GM21447 (cell line): ENCODE results near the gene COL25A1.
"Not testable (repeated sequence)": the region's sequence is repeated elsewhere in the genome, so short reads cannot be mapped to it uniquely, and the experiment has no call there.

Experiments
- ATAC-seq: cut with Tn5 transposase; IDR thresholded peaks from one replicate; pipeline ENCODE4 v1.9.1; 2021; ENCODE audit not compliant: unreplicated experiment

The COL25A1 gene

DNA sequence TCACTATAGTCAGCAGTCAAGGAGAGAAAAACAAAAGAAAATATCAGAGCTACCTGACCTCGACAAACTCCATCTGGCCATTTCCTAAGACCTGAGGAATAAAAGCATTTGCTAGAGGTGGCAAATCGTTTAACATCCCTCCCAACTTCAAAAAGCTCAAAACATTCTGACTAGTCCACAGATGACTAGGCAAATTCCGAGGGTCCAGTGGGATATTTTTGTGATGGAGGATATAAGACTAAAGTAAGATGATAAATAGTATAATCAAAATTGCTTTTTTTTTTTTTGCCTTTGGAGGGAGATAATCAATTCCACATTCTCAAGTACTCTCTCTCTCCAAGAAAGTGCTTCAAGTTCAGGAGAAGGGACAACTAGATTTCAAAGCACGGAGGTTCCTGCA, 420.5 kb downstream of the COL25A1 start:
- no peak for ATAC-seq

GRCh38 chr4:108881190-108881589, 421.3 kb downstream of the COL25A1 start:
- no peak for ATAC-seq

DNA sequence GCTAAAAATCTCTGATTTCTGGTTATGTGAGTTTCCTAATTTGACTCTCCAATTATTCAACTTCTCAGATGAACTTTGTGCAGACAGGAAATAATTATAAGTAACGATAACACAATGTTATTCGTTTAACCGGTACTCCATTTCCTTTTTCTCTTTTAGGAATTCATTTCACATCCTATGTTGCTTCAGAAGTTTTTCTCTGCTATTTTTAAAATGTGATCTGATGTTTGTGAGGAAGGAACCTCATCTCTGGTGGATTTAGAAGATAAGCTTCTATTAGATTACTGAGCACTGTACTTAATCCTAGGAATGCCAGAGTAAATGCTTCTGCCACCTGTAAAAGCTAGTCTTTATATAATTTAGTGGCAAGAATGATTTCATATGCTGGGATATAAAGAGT, 423.7 kb downstream of the COL25A1 start:
- ATAC-seq = no peak

GRCh38 chr4:108877821-108878220, 424.6 kb downstream of the COL25A1 start:
- ATAC-seq = no peak

GRCh38 chr4:108874806-108875205, 427.7 kb downstream of the COL25A1 start:
- ATAC-seq = no peak

DNA sequence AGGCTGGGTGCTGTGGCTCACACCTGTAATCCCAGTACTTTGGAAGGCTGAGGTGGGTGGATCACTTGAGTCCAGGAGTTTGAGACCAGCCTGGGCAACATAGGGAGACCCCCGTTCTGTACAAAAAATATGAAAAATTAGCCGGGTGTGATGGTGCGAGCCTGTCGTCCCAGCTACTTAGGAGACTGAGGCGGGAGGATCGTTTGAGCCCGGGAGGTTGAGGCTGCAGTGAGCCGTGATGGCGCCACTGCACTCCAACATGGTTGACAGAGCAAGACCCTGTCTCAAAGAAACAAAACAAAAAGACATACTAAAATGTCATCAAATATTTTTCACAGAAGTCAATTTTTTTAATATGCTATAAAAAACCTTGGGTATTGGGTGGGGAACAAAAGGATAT, 432.5 kb downstream of the COL25A1 start:
- ATAC-seq = not testable (repeated sequence)

DNA sequence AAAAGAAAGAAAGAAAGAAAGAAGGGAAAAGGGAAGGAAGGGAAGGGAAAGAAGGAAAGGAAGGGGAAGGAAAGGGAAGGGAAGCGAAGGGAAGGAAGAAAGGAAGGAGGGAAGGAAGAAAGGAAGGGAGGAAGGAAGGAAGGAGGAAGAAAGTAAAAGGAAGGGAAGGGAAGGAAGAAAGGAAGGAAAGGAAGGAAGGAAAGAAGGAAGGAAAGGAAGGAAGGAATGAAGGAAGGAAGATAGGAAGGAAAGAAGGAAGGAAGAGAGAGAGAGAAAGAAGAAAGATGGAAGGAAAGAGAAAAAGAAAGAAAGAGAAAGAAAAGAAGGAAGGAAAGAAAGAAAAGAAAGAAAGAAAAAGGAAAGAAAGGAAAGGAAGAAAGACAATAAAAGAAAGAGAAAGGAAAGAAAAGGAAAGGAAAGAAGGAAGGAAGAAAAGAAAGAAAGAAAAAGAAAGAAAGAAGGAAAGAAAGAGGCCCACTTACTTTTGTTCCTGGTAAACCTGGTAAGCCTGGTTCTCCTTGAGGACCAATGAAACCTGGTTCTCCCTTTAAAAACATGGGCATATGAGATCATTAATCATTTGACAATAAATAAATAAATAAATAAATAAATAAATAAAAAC, 433.7 kb downstream of the COL25A1 start:
- ATAC-seq = no peak

DNA sequence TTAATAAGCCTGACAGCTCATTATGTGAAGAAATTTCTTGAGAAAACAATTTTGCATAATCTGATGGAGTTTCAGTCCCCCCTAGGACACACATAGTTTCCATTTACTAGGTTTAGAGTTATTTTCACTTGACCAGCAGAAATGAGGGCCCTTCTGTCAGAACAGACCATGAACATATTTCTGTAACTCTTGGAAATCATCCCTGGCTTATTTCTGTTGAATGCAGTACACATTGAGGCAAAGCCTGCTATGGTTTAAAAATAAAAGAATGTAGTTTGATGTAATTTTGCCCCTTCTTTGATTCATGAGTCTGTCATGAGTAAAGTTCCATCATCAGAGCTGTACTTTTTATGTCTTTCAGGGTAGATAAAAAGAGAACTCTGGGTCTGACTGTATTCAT, 435.0 kb downstream of the COL25A1 start:
- no peak for ATAC-seq

- no peak for ATAC-seq
Observed at GRCh38 chr4:108861334-108861733, 441.1 kb downstream of the COL25A1 start.

GRCh38 chr4:108854786-108855185, 447.7 kb downstream of the COL25A1 start:
- no peak for ATAC-seq

- no peak for ATAC-seq
Observed at GRCh38 chr4:108852691-108853090, 449.8 kb downstream of the COL25A1 start.

GRCh38 chr4:108851366-108851765, 451.1 kb downstream of the COL25A1 start:
- ATAC-seq = no peak

DNA sequence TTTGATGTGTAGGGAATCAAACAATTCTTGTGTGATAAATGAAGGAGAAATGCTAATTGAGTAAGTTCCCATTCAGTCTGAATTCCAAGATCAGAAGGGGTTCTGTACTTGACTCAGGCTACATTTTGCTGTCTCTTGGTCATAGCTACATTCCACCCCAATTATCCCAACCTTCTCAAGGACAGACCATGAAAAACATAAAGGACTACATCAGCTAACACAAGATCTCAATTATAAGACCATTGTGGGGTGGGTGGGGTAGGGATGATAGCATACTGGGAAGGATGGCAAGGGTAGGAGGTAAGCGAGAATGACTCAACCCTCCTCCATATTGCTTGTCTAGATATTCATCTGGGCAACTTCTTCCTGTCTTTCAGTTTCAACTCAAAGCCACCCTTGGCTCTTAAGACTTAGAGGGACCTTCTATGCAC, 452.2 kb downstream of the COL25A1 start:
- peak; percentile 45 for ATAC-seq

DNA sequence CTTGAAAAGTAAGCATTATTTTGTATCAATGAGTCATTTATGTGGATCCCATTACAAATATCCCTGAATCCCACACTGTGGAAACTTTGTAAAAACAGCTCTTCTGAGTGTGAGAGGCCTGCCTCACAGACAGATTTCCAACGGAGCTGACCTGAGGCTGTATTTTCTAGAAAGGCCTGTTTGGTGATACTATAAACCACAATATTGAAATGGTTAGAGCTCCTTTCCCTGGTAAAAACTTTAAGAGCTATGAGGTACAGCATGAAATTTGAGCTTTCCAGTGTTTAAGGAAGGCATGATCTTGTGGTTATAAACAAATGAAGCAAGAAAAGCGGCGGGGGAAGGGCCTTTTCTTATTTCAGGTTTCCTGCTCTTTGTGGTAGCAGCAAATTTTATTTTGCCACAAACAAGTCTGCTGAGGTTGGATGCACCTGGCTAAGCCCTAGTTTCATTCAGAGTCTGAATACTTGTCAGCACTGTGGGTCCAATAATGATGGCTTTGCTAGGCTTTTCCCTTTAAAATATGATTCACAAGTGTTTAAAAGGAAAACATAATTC, 452.8 kb downstream of the COL25A1 start:
- peak; percentile 94 for ATAC-seq

GRCh38 chr4:108846568-108846967, 455.9 kb downstream of the COL25A1 start:
- no peak for ATAC-seq

DNA sequence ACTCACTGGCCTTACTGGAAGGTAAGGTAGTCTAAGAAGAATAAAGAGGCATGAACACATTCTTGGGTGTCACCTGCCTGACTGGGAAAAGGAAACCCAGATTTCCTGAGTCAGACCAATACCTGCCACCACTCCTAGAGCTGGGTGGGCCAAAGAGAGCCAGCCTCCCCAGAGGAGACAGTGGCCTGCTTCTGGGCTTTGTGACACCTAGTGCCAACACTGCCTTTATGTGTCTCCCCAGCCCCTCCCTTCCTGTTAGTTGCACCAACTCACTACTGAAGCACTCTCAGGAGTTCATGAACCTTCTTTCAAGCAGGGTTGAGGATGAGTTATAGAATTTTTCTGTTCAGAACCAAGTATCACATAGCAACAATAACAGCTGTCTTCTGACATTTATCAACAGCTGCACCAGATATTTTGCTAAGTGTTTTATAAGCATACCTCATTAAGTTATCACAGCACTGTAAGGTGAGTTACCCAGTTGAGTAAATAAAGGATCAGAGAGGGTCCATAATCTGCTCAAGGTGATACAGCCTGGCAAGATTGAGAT, 462.0 kb downstream of the COL25A1 start:
- no peak for ATAC-seq

DNA sequence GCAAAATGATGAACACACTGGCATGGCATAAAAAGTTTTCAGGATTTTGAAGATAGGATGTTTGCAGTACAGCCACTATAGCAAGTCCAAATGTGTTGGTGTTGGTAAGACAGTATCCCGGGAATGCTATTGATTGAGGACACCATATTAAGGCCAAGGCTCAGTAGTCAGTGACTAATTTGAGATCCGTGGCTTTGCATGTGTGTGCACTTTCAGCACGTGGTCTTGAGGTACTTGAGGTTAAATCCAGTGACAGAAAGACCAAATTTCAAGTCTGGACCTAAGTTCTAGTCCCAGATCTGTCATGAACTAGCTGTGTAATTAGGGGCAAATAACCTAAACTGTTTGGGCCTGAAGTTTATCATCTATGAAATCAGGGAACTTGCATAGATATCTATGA, 463.1 kb downstream of the COL25A1 start:
- ATAC-seq = no peak

- no peak for ATAC-seq
Observed at GRCh38 chr4:108838451-108838850, 464.0 kb downstream of the COL25A1 start.

DNA sequence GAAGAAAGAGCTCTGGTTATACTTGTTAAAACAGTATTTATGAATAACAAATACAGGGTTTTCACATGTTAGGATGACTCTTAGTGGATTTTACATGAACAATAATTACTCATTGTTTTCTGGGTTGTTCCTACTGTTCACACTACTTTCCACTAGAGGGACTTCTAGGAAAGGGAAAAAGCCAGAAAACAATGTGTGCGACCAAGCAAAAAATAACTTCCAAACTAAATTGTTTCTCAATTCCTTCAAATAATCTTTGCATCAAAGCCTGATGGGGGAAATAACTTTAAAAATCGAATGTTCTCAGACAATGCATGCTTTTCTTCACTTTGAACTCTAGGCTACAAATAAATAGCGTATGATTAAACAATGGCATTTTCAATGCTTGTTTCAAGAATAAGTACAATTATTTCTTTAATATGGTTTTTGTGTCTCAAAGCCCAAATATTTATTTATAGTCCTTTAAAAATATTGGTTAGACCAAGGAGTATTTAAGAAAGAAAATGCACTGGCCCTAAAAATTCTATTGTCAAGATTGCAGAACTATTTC, 467.5 kb downstream of the COL25A1 start:
- ATAC-seq = no peak

GRCh38 chr4:108834166-108834834, 468.2 kb downstream of the COL25A1 start:
- no peak for ATAC-seq

DNA sequence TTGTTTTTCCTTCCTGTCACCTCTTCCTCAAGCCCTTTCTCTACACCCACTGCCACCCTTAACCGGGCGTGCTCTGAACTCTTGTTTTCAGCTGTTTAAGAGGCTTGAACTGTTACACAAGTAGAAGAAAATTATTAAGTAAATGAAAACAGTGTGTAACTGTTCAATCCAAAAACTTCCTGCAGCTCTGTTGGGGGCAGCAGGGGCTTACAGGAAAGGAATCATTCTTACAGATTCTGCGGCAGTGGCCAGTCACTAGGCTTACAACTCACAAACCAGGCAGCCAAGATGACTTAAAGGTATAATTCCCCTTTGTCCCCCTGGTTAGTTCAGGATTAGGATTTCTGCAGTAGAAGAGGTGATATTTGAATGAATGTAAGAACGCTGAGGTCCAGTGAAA, 469.4 kb downstream of the COL25A1 start:
- no peak for ATAC-seq

- ATAC-seq = no peak
Observed at GRCh38 chr4:108831886-108832285, 470.6 kb downstream of the COL25A1 start.
